Lower leg skin (tissue), 4 donors: ENCODE measurements around the gene CDX1. TPM values are rescaled to one million over a fixed set of nuclear protein-coding genes. Genes with fewer than 3 reads are reported as not detected.
"Not testable (repeated sequence)": the region's sequence is repeated elsewhere in the genome, so short reads cannot be mapped to it uniquely, and the experiment has no call there.

Experiments
- DNase-seq, 2 donors: peaks; one replicate each; pipeline ENCODE4 v3.0.0-alpha.2; 2019; ENCODE audit warnings: low spot score in 2 of 2
- H3K4me3 ChIP-seq: fragments of 200-600 bp; sonication (generic); 2 replicates; pipeline ENCODE4 v1.5.1; 2017; ENCODE audit warnings: mild to moderate bottlenecking, low read depth; ENCODE audit not compliant: poor library complexity, severe bottlenecking
- CTCF ChIP-seq, 3 donors: fragments of 450-650 bp; IDR thresholded peaks; one replicate each; pipeline ENCODE4 v1.5.1; 2016; ENCODE audit warnings: antibody characterized with exemption in 3 of 3, mild to moderate bottlenecking in 3 of 3, moderate library complexity in 2 of 3
- POLR2A ChIP-seq, 2 donors: fragments of 450-650 bp; IDR thresholded peaks; one replicate each; pipeline ENCODE4 v1.6.1; 2016 to 2017; ENCODE audit warnings: antibody characterized with exemption in 2 of 2, mild to moderate bottlenecking in 1 of 2, moderate library complexity in 1 of 2
- WGBS, 2 donors: methylation state at CpG; one replicate each; pipeline ENCODE4 v1.1.5; 2018; 5-methylcytosine and 5-hydroxymethylcytosine counted together
- intact Hi-C: fragments of 100-400 bp; cut with DNase I; formaldehyde crosslinking; loops from one replicate; pipeline ENCODE4 v1.15.0; 2023; ENCODE audit warnings: low total_unique reads
- total RNA-seq, 4 donors: library from RNA; depleted of rRNA; stranded (reverse); fragments of >200 nt; gene quantifications; one replicate each; pipeline ENCODE4 v1.1.0, GENCODE V29; 2016

Gene CDX1
- total RNA-seq, 4 donors from 2014 or later = not detected

GRCh38 chr5:150223474-150223873 is 56.9 kb downstream of the CDX1 start:
- 88% methylated on average over 7 of the region's 7 CpGs for WGBS, 2 donors
- no peak for DNase-seq
- intact Hi-C loops = no loop called here

DNA sequence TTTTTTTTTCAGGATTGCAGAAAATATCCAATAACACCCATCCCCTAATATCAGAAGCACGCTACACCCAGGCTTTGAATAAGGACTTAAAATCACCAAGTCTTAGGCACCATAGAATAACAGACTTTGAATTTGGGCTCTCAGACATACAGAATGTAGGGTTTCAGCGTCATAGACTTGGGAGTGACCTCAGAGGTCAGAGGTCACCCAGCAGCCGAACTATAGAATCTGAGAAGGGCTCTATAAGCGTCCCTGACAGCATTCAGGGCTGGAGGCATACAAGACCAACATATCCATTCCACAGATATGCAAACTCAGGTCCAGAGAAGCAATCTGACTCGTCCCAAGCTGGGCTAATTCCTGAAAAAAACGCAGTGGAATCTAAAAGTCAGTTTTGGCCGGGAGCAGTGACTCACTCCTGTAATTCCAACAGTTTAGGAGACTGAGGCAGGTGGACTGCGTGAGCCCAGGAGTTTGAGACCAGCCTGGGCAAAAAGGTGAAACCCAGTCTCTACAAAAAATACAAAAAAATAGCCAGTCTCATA is 58.0 kb downstream of the CDX1 start:
- no peak overlapping the region for H3K4me3 ChIP-seq
- TF ChIP-seq CTCF (IDR thresholded peaks at IDR 0.05) (no peak), POLR2A (IDR thresholded peaks at IDR 0.05) (no peak)
- DNase-seq = no peak
- 69 to 81% methylated on average over 8 of the region's 8 CpGs for WGBS, 2 donors
- intact Hi-C loops = no loop called here

More at GRCh38 chr5:150223474-150223873, 56.9 kb downstream of the CDX1 start:
- H3K4me3 ChIP-seq = no peak overlapping the region
- TF ChIP-seq CTCF (IDR thresholded peaks at IDR 0.05) = no peak
- no peak for TF ChIP-seq POLR2A (IDR thresholded peaks at IDR 0.05)

GRCh38 chr5:150227036-150227435 is 60.5 kb downstream of the CDX1 start:
- no peak for TF ChIP-seq POLR2A (IDR thresholded peaks at IDR 0.05)
- TF ChIP-seq CTCF (IDR thresholded peaks at IDR 0.05) = no peak
- 97 to 98% methylated on average over 5 of the region's 5 CpGs for WGBS, 2 donors
- intact Hi-C loops = no loop called here
- DNase-seq = no peak
- H3K4me3 ChIP-seq = no peak overlapping the region

- intact Hi-C loops = no loop called here
- TF ChIP-seq CTCF (IDR thresholded peaks at IDR 0.05) (no peak), POLR2A (IDR thresholded peaks at IDR 0.05) (no peak)
- WGBS, 2 donors = 80 to 87% methylated on average over 10 to 11 of the region's 11 CpGs
- H3K4me3 ChIP-seq = no peak overlapping the region
- no peak for DNase-seq
Observed at GRCh38 chr5:150227606-150228273, 61.2 kb downstream of the CDX1 start.

DNA sequence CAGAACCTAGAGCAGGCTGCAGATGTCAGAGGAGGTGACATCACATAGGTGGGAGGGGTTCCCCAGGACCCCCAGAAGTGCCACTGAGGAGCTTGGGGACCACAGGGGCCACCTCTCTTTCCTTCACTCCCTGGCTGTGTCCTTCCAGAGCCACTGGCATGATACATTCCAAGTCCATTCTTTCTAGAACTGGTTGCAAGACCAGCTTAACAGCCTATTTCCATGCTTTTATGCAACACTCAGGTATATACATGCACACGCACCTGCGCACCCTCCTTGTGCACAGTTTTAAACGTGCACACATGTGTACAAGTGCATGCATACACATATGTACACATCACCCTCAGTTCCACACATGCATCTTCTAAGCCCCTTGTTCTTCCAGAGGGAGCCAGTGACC is 63.0 kb downstream of the CDX1 start:
- DNase-seq = no peak
- intact Hi-C loops = no loop called here
- H3K4me3 ChIP-seq = no peak overlapping the region
- WGBS, 2 donors = 68 to 85% methylated on average over 3 of the region's 3 CpGs
- no peak for TF ChIP-seq POLR2A (IDR thresholded peaks at IDR 0.05)
- no peak for TF ChIP-seq CTCF (IDR thresholded peaks at IDR 0.05)

- DNase-seq = no peak
- no peak for TF ChIP-seq CTCF (IDR thresholded peaks at IDR 0.05)
- TF ChIP-seq POLR2A (IDR thresholded peaks at IDR 0.05) = no peak
- H3K4me3 ChIP-seq = no peak overlapping the region
- WGBS, 2 donors = 93 to 94% methylated on average over 7 of the region's 7 CpGs
- intact Hi-C loops = no loop called here
Observed at GRCh38 chr5:150230842-150231241, 64.3 kb downstream of the CDX1 start.

DNA sequence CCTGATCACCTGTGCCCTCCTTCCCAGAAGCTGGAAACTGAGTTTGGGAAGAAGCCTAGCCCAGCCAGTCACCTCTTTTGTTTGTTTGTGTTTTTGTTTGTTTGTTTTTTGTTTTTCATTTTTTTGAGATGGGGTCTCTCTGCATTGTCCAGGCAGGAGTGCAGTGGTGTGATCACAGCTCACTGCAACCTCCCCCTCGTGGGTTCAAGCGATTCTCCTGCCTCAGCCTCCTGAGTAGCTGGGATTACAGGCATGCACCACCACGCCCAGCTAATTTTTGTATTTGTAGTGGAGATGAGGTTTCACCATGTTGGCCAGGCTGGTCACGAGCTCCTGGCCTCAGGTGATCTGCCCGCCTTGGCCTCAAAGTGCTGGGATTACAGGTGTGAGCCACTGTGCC is 67.1 kb downstream of the CDX1 start:
- H3K4me3 ChIP-seq, intact Hi-C loops: not testable (repeated sequence)
- 88 to 97% methylated on average over 5 of the region's 5 CpGs for WGBS, 2 donors

More for the DNA sequence above, 67.1 kb downstream of the CDX1 start:
- not testable (repeated sequence) for DNase-seq
